ENCODE data around the gene SLC25A21. TPM values are rescaled to one million over a fixed set of nuclear protein-coding genes. Genes with fewer than 3 reads are reported as not detected.

The SLC25A21 gene
- total and polyA plus RNA-seq, 10 of the 15 experiments (the other 5 are each of a cell fraction or from before 2014, with no cell fraction given) = 0.06 to 0.72 (median 0.17) TPM; not detected in 3

GRCh38 chr14:37098132-37098531, 74.3 kb downstream of the SLC25A21 start:
- in situ Hi-C loops (cut with MboI) = no loop called here
- H3K9me3 ChIP-seq (replicated peaks; ENCODE audit: control insufficient read depth, insufficient read depth, low read length) = no peaks in the 10 kb centered on the region
- no TSS peak for BruUV-seq (replicated peaks)
- TF ChIP-seq ZBED1 (IDR thresholded peaks at IDR 0.05; ENCODE audit: borderline replicate concordance) (no peak), SUZ12 (IDR thresholded peaks at IDR 0.05; ENCODE audit: unreplicated experiment) (no peak), MTA2 (IDR thresholded peaks at IDR 0.05; ENCODE audit: low read depth) (no peak), KAT2A (conservative IDR thresholded peaks at IDR 0.05; ENCODE audit: control insufficient read depth, low read depth, low read length) (no peak), RBBP5 (conservative IDR thresholded peaks at IDR 0.05) (no peak)
- intact Hi-C loops (cut with micrococcal nuclease; ENCODE audit: unreplicated experiment) = no loop called here
- no peak overlapping the region for H3K27ac ChIP-seq (ENCODE audit: control insufficient read depth, insufficient read depth)
- no peak for DNase-seq (ENCODE audit: low read depth, low spot score)
- ChIA-PET CTCF (no interaction called here), POLR2A (no interaction called here), SMC1A (ENCODE audit: uncharacterized antibody, unreplicated experiment) (no interaction called here), RAD21 (ENCODE audit: unreplicated experiment) (no interaction called here)
- H3K27me3 ChIP-seq (replicated peaks in 1 of 2; ENCODE audit: control insufficient read depth in 2 of 2, insufficient read depth in 2 of 2, low read length in 1 of 2) = no peaks in the 10 kb centered on the region
- H3K4me2 ChIP-seq (ENCODE audit: control insufficient read depth, insufficient read depth) = no peak overlapping the region
- no peak for FAIRE-seq
- no peaks in the 10 kb centered on the region for H4K20me1 ChIP-seq (ENCODE audit: control insufficient read depth, insufficient read depth)
- no peak for ATAC-seq
- WGBS (ENCODE audit: insufficient coverage, insufficient replicate concordance, low lambda C conversion rate, missing lambda C conversion rate) = 0% methylated on average over 2 of the region's 2 CpGs
- H3K9ac ChIP-seq (ENCODE audit: control insufficient read depth, insufficient read depth, low read length) = no peak overlapping the region
- no peaks in the 10 kb centered on the region for H3K79me2 ChIP-seq (ENCODE audit: control insufficient read depth, insufficient read depth, low read length)
- H3K4me3 ChIP-seq = no peak overlapping the region
- no peaks in the 10 kb centered on the region for H3K36me3 ChIP-seq (ENCODE audit: control insufficient read depth in 2 of 2, insufficient read depth in 2 of 2, low read length in 1 of 2)
- no peak overlapping the region for H2AFZ ChIP-seq (ENCODE audit: control insufficient read depth, low read depth, low read length)
- no peaks in the 10 kb centered on the region for H3K4me1 ChIP-seq (ENCODE audit: control insufficient read depth, insufficient read depth, low read length)

- 0% methylated on average over 2 of the region's 2 CpGs for WGBS (ENCODE audit: insufficient coverage, insufficient replicate concordance, low lambda C conversion rate, missing lambda C conversion rate)
- FAIRE-seq = no peak
- no peaks in the 10 kb centered on the region for H3K4me1 ChIP-seq (ENCODE audit: control insufficient read depth, insufficient read depth, low read length)
- H4K20me1 ChIP-seq (ENCODE audit: control insufficient read depth, insufficient read depth) = no peaks in the 10 kb centered on the region
- in situ Hi-C loops (cut with MboI) = no loop called here
- RAD21 ChIA-PET (ENCODE audit: unreplicated experiment) = no interaction called here
- intact Hi-C loops (cut with micrococcal nuclease; ENCODE audit: unreplicated experiment) = no loop called here
- no peaks in the 10 kb centered on the region for H3K36me3 ChIP-seq (ENCODE audit: control insufficient read depth in 2 of 2, insufficient read depth in 2 of 2, low read length in 1 of 2)
- no peaks in the 10 kb centered on the region for H3K9me3 ChIP-seq (replicated peaks; ENCODE audit: control insufficient read depth, insufficient read depth, low read length)
- no peaks in the 10 kb centered on the region for H3K79me2 ChIP-seq (ENCODE audit: control insufficient read depth, insufficient read depth, low read length)
- no peak for DNase-seq (ENCODE audit: low read depth, low spot score)
- no peak overlapping the region for H3K27ac ChIP-seq (ENCODE audit: control insufficient read depth, insufficient read depth)
- SMC1A ChIA-PET (ENCODE audit: uncharacterized antibody, unreplicated experiment) = no interaction called here
- H3K9ac ChIP-seq (ENCODE audit: control insufficient read depth, insufficient read depth, low read length) = no peak overlapping the region
- no TSS peak for BruUV-seq (replicated peaks)
- no peaks in the 10 kb centered on the region for H3K27me3 ChIP-seq (replicated peaks in 1 of 2; ENCODE audit: control insufficient read depth in 2 of 2, insufficient read depth in 2 of 2, low read length in 1 of 2)
- H3K4me2 ChIP-seq (ENCODE audit: control insufficient read depth, insufficient read depth) = no peak overlapping the region
- H3K4me3 ChIP-seq = no peak overlapping the region
- no peak for ATAC-seq
- POLR2A ChIA-PET = no interaction called here
- CTCF ChIA-PET = no interaction called here
- no peak overlapping the region for H2AFZ ChIP-seq (ENCODE audit: control insufficient read depth, low read depth, low read length)
- no peak for TF ChIP-seq BCLAF1 (IDR thresholded peaks at IDR 0.05)
- no peak for TF ChIP-seq CREB1 (IDR thresholded peaks at IDR 0.05; ENCODE audit: low read depth)
- TF ChIP-seq STAT1 (conservative IDR thresholded peaks at IDR 0.05) = no peak
- TF ChIP-seq CHD4 (IDR thresholded peaks at IDR 0.05) = no peak
- TF ChIP-seq MEF2A (IDR thresholded peaks at IDR 0.05; ENCODE audit: insufficient read depth, low read depth, low read length) = no peak
- no peak for TF ChIP-seq RFX5 (IDR thresholded peaks at IDR 0.05; ENCODE audit: low read depth, low read length)
- TF ChIP-seq HCFC1 (IDR thresholded peaks at IDR 0.05; ENCODE audit: low read length) = no peak
- TF ChIP-seq CTCF (IDR thresholded peaks at IDR 0.05 in 2 of 3, conservative IDR thresholded peaks at IDR 0.05 in 1 of 3; ENCODE audit: control insufficient read depth in 2 of 3, extremely low read depth in 1 of 3, insufficient read depth in 1 of 3, low read depth in 3 of 3, low read length in 3 of 3) = no peak
- TF ChIP-seq TARDBP (IDR thresholded peaks at IDR 0.05; ENCODE audit: borderline replicate concordance) = no peak
- TF ChIP-seq ZNF217 (IDR thresholded peaks at IDR 0.05) = no peak
- no peak for TF ChIP-seq STAT3 (IDR thresholded peaks at IDR 0.05; ENCODE audit: low read depth, low read length)
- no peak for TF ChIP-seq RAD51 (IDR thresholded peaks at IDR 0.05)
These were observed 77.9 kb downstream of the SLC25A21 start for GRCh38 chr14:37094502-37094901.

All from GM12878 (cell line).